Smooth muscle cell (in vitro differentiated cells): ENCODE data around the gene GIGYF1. TPM values are rescaled to one million over a fixed set of nuclear protein-coding genes. Genes with fewer than 3 reads are reported as not detected.
"Not testable (repeated sequence)": the region's sequence is repeated elsewhere in the genome, so short reads cannot be mapped to it uniquely, and the experiment has no call there.

Source experiments
- DNase-seq: peaks from one replicate; lab custom pipeline; 2025; ENCODE audit not compliant: unreplicated experiment; lab: John Stamatoyannopoulos, UW
- H2AFZ ChIP-seq: fragments of 200-600 bp; sonication (generic); 2 replicates; pipeline ENCODE4 v1.6.0; 2016; ENCODE audit warnings: antibody characterized with exemption, low read depth, mild to moderate bottlenecking
- H3F3A ChIP-seq: fragments of 200-600 bp; sonication (generic); 2 replicates; pipeline ENCODE4 v1.6.0; 2017; ENCODE audit warnings: antibody characterized with exemption, low read depth
- H3K27ac ChIP-seq: fragments of 200-600 bp; sonication (generic); 2 replicates; pipeline ENCODE4 v1.5.1; 2016; ENCODE audit warnings: low read depth, mild to moderate bottlenecking
- H3K27me3 ChIP-seq: fragments of 200-600 bp; sonication (generic); 2 replicates; pipeline ENCODE4 v1.6.1; 2016; ENCODE audit warnings: low read depth, mild to moderate bottlenecking
- H3K36me3 ChIP-seq: fragments of 200-600 bp; sonication (generic); 2 replicates; pipeline ENCODE4 v1.5.1; 2016; ENCODE audit warnings: low read depth
- H3K4me1 ChIP-seq: fragments of 200-600 bp; sonication (generic); 2 replicates; pipeline ENCODE4 v1.5.1; 2016; ENCODE audit warnings: low read depth
- H3K4me2 ChIP-seq: fragments of 200-600 bp; sonication (generic); 2 replicates; pipeline ENCODE4 v1.6.0; 2016; ENCODE audit warnings: mild to moderate bottlenecking
- H3K4me3 ChIP-seq: fragments of 200-600 bp; sonication (generic); 2 replicates; pipeline ENCODE4 v1.5.1; 2016; ENCODE audit warnings: mild to moderate bottlenecking
- H3K79me2 ChIP-seq: fragments of 200-600 bp; sonication (generic); 2 replicates; pipeline ENCODE4 v1.6.0; 2016; ENCODE audit warnings: low read depth, mild to moderate bottlenecking
- H3K9ac ChIP-seq: fragments of 200-600 bp; sonication (generic); 2 replicates; pipeline ENCODE4 v1.6.0; 2016; ENCODE audit warnings: low read depth
- H3K9me3 ChIP-seq: fragments of 200-600 bp; sonication (generic); replicated peaks from 2 replicates; pipeline ENCODE4 v1.5.1; 2016; ENCODE audit warnings: low read depth
- H4K20me1 ChIP-seq: fragments of 200-600 bp; sonication (generic); 2 replicates; pipeline ENCODE4 v1.6.0; 2016; ENCODE audit warnings: low read depth
- WGBS: methylation state at CpG from one replicate; pipeline ENCODE4 v1.1.7; 2016; ENCODE audit warnings: low lambda C conversion rate; 5-methylcytosine and 5-hydroxymethylcytosine counted together
- polyA plus RNA-seq: library from polyadenylated mRNA; unstranded; fragments of >200 nt; fragmentation: Nextera tagmentation; extraction: Ambion mirVana; gene quantifications from 2 replicates; pipeline ENCODE4 v1.2.1, GENCODE V29; 2016
- total RNA-seq: library from RNA; depleted of rRNA; stranded (reverse); fragments of >200 nt; gene quantifications from 2 replicates; pipeline ENCODE4 v1.2.3, GENCODE V29; 2014
- TF ChIP-seq, protein P1 (sequence below): fragments of 200-600 bp; sonication (generic); IDR thresholded peaks from 2 replicates; pipeline ENCODE4 v1.5.1; 2017; ENCODE audit warnings: borderline replicate concordance, mild to moderate bottlenecking, antibody characterized with exemption; ENCODE audit not compliant: insufficient read depth, poor library complexity, severe bottlenecking

The GIGYF1 gene
- total and polyA plus RNA-seq, 2 experiments from 2014 or later: 8.5 to 13.1 TPM

DNA sequence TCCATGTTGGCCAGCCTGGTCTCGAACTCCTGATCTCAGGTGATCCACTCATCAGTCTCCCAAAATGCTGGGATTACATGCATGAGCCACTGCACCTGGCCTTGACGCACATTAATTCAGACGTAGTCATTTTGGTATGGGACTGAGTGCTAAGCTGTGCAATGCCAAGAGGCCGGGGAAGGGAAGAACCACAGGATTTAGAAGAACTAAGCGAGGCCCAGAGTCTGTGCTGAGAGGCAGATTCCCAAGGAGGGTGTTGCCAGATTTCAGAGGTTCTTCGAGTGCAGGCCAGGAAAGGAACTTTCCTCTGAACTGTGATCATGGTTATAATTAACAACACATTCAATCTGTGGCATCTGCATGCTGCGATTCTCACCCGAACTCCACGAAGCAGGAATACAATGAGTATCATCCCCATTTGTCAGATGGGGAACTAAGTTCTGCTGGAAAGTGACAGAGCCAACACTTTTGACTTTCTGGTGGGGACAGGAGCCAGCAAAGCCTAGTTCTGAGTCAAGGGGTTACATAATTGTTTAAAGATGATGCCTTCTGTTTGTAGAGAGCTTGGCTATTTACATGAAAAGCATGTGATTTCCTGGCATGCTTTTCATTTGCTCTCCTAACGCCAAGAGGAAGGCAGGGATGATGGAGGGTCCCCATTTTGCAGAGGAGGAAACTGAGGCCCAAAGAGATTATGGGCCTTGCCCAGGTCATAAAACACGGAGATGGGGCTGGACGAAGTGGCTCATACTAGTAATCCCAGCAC, 33.1 kb upstream of the GIGYF1 start:
- Histone ChIP-seq H3K27me3 (peaks cover 22% of the 10 kb centered on the region), H3K4me1 (peaks cover 3% of the 10 kb centered on the region), H3K36me3 (no peaks in the 10 kb centered on the region), H3K79me2 (no peaks in the 10 kb centered on the region), H3K4me3 (no peak overlapping the region), H4K20me1 (no peaks in the 10 kb centered on the region), H3F3A (peaks cover 3% of the 10 kb centered on the region), H3K9ac (no peak overlapping the region), H3K4me2 (peak overlapping the region; percentile 23), H3K9me3 (no peaks in the 10 kb centered on the region), H3K27ac (no peak overlapping the region), H2AFZ (no peak overlapping the region)
- TF ChIP-seq, protein P1, sequence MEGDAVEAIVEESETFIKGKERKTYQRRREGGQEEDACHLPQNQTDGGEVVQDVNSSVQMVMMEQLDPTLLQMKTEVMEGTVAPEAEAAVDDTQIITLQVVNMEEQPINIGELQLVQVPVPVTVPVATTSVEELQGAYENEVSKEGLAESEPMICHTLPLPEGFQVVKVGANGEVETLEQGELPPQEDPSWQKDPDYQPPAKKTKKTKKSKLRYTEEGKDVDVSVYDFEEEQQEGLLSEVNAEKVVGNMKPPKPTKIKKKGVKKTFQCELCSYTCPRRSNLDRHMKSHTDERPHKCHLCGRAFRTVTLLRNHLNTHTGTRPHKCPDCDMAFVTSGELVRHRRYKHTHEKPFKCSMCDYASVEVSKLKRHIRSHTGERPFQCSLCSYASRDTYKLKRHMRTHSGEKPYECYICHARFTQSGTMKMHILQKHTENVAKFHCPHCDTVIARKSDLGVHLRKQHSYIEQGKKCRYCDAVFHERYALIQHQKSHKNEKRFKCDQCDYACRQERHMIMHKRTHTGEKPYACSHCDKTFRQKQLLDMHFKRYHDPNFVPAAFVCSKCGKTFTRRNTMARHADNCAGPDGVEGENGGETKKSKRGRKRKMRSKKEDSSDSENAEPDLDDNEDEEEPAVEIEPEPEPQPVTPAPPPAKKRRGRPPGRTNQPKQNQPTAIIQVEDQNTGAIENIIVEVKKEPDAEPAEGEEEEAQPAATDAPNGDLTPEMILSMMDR: no peak
- DNase-seq: no peak
- 64% methylated on average over 12 of the region's 12 CpGs for WGBS

DNA sequence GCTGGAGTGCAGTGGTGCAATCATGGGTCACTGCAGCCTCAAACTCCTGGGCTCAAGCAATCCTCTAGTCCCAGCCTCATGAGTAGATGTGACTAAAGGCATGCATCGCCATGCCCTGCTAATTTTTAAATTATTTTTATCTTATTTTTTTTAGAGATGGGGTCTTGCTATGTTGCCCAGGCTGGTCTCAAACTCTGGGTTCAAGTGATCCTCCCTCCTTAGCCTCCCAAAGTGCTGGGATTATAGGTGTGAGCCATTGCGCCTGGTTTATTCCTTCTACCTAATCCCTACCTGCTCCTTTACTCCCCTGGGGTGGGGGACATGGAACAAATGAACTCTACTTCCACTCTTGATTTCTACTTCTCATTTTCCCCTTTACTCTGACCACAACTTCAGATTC, 30.3 kb upstream of the GIGYF1 start:
- H3K4me3 ChIP-seq, H4K20me1 ChIP-seq, H3K36me3 ChIP-seq, H3K4me2 ChIP-seq, H3K27ac ChIP-seq, H3K9me3 ChIP-seq, DNase-seq, H3F3A ChIP-seq, H3K79me2 ChIP-seq, H3K9ac ChIP-seq, H2AFZ ChIP-seq: not testable (repeated sequence)
- WGBS: 100% methylated on average over 2 of the region's 2 CpGs
- Histone ChIP-seq H3K27me3 (peaks cover 50% of the 10 kb centered on the region), H3K4me1 (peaks cover 11% of the 10 kb centered on the region)

DNA sequence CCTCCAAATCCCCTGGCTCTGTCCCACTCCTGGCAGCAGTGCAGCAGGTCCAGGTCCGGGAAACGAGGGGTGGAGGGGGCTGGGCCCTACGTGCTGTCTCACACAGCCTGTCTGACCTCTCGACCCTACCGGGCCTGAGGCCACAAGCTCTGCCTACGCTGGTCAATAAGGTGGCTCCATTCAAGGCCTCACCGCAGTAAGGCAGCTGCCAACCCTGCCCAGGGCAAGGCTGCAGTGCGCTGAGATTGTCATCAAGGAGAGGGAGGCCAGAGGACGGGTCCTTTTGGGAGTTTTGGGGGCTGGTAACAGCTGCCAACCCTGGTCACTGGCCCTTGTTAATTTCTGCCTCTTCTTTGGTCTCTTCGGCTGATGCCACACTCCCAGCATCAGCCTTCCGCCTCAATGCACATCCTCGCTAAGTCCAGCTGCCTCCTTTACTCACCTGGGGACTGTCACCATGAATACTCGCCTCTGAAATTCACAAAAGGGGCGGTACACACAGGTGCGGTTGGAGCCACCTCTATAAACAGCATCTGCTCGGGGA, 29.8 kb upstream of the GIGYF1 start:
- Histone ChIP-seq H3K36me3 (no peaks in the 10 kb centered on the region), H3K9ac (no peak overlapping the region), H3K27ac (no peak overlapping the region), H4K20me1 (no peaks in the 10 kb centered on the region), H3K4me2 (no peak overlapping the region), H3K4me3 (no peak overlapping the region), H3F3A (peaks cover 3% of the 10 kb centered on the region), H3K79me2 (no peaks in the 10 kb centered on the region), H2AFZ (no peak overlapping the region), H3K4me1 (peaks cover 11% of the 10 kb centered on the region), H3K9me3 (no peaks in the 10 kb centered on the region), H3K27me3 (peaks cover 51% of the 10 kb centered on the region)
- no peak for DNase-seq
- 89% methylated on average over 16 of the region's 16 CpGs for whole genome bisulfite sequencing
- TF ChIP-seq, protein P1: no peak

DNA sequence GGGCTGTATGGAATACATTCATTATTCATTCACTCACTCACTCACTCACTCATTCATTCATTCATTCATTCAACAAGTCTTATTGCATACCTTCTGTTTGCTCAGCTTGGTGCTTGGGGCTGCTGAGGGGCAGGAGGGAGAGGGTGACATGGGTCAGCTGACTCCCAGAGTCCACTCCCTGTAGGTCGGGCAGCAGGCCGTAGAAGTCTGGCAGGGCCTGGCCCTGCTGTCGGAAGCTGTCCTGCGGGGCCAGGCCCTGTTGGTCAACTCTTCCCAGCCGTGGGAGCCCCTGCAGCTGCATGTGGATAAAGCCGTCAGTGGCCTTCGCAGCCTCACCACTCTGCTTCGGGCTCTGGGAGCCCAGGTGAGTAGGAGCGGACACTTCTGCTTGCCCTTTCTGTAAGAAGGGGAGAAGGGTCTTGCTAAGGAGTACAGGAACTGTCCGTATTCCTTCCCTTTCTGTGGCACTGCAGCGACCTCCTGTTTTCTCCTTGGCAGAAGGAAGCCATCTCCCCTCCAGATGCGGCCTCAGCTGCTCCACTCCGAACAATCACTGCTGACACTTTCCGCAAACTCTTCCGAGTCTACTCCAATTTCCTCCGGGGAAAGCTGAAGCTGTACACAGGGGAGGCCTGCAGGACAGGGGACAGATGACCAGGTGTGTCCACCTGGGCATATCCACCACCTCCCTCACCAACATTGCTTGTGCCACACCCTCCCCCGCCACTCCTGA, 28.6 kb upstream of the GIGYF1 start:
- Histone ChIP-seq H3F3A (peaks cover 3% of the 10 kb centered on the region), H3K36me3 (no peaks in the 10 kb centered on the region), H3K4me1 (peaks cover 11% of the 10 kb centered on the region), H3K27me3 (peaks cover 49% of the 10 kb centered on the region), H4K20me1 (no peaks in the 10 kb centered on the region), H3K4me2 (no peak overlapping the region), H3K79me2 (no peaks in the 10 kb centered on the region), H3K4me3 (no peak overlapping the region), H3K27ac (no peak overlapping the region), H2AFZ (no peak overlapping the region), H3K9ac (no peak overlapping the region), H3K9me3 (no peaks in the 10 kb centered on the region)
- DNase-seq: no peak
- TF ChIP-seq, protein P1: no peak
- WGBS: 90% methylated on average over 17 of the region's 17 CpGs
